HCT116 (cell line): ENCODE data around the gene THEM4. TPM values are rescaled to one million over a fixed set of nuclear protein-coding genes. Genes with fewer than 3 reads are reported as not detected.

Experiments
- ATAC-seq: fragments of 200-7000 bp; cut with Tn5 transposase; 2 replicates; pipeline ENCODE4 v1.9.1; 2020; ENCODE audit warnings: mild to moderate bottlenecking, moderate library complexity
- BruUV-seq: library from RNA; stranded (reverse); fragments of 400-500 nt; replicated peaks from 2 replicates; lab custom pipeline; 2021; lab: Mats Ljungman, UMichigan
- CTCF ChIA-PET: fragments of 300-600 bp; sonication (Branson Sonifier 250); formaldehyde crosslinking; loops from one replicate; lab custom pipeline; 2021; ENCODE audit warnings: antibody characterized with exemption; lab: Charles Lee
- POLR2A ChIA-PET: fragments of 300-600, 350-600 bp; sonication (Branson Sonifier 250); formaldehyde crosslinking; loops from one replicate; lab custom pipeline; 2021; ENCODE audit warnings: antibody characterized with exemption; lab: Charles Lee
- RAD21 ChIA-PET, 2 experiments: fragments of 300-600 bp; sonication (Branson Sonifier 250); formaldehyde crosslinking; loops; one replicate each; lab custom pipeline; 2023; ENCODE audit warnings: low total read pairs in 2 of 2; ENCODE audit not compliant: uncharacterized antibody in 2 of 2, unreplicated experiment in 2 of 2, low non-redundant PET in 1 of 2; lab: Charles Lee
- DNase-seq: peaks from one replicate; pipeline ENCODE4 v3.0.0-alpha.2; 2010; ENCODE audit warnings: low read depth, low spot score
- H2AFZ ChIP-seq: fragments of 200-600 bp; shearing (Covaris generic), sonication (generic); 2 replicates; pipeline ENCODE4 v1.6.1; 2017; ENCODE audit warnings: low read depth, mixed run types, mixed read lengths, antibody characterized with exemption, low read length; ENCODE audit not compliant: poor library complexity, severe bottlenecking
- H3K27ac ChIP-seq: 2 replicates; pipeline ENCODE4 v1.5.1; 2012; ENCODE audit warnings: low read depth, low read length
- H3K27me3 ChIP-seq: fragments of 200-600 bp; sonication (generic); 2 replicates; pipeline ENCODE4 v1.6.1; 2016; ENCODE audit warnings: mixed run types, low read length, mixed read lengths; ENCODE audit not compliant: insufficient read depth
- H3K36me3 ChIP-seq, 2 experiments: fragments of 200-500 bp in 1 of 2; fragments of 200-600 bp in 1 of 2; sonication (Bioruptor generic) in 1 of 2; sonication (generic) in 1 of 2; 2 replicates each; pipeline versions ENCODE4 v1.5.1 to v1.6.1; 2014 to 2016; ENCODE audit warnings: low read length in 2 of 2, inconsistent platforms in 1 of 2, mixed read lengths in 1 of 2, mixed run types in 1 of 2; ENCODE audit not compliant: insufficient read depth in 2 of 2, control insufficient read depth in 1 of 2
- H3K4me1 ChIP-seq, 2 experiments: fragments of 200-600 bp in 1 of 2; sonication (generic) in 1 of 2; 2 replicates each; pipeline versions ENCODE4 v1.5.1 to v1.6.1; 2012 to 2017; ENCODE audit warnings: low read length in 2 of 2, inconsistent platforms in 1 of 2, mild to moderate bottlenecking in 1 of 2, mixed read lengths in 1 of 2, mixed run types in 1 of 2, moderate library complexity in 1 of 2; ENCODE audit not compliant: insufficient read depth in 2 of 2, control insufficient read depth in 1 of 2
- H3K4me2 ChIP-seq: fragments of 200-600 bp; sonication (generic); 2 replicates; pipeline ENCODE4 v1.6.1; 2017; ENCODE audit warnings: mixed run types, low read length, mixed read lengths
- H3K4me3 ChIP-seq, 2 experiments: fragments of 200-600 bp in 1 of 2; sonication (generic) in 1 of 2; replicated peaks in 1 of 2; 2 replicates each; pipeline ENCODE4 v1.5.1; 2011 to 2016; ENCODE audit warnings: low read length in 2 of 2, control low read depth in 1 of 2, low read depth in 1 of 2, mild to moderate bottlenecking in 1 of 2, mixed read lengths in 1 of 2, mixed run types in 1 of 2
- H3K79me2 ChIP-seq: fragments of 200-600 bp; sonication (generic); 2 replicates; pipeline ENCODE4 v1.6.1; 2017; ENCODE audit warnings: mild to moderate bottlenecking, mixed run types, low read length, moderate library complexity, mixed read lengths; ENCODE audit not compliant: insufficient read depth
- H3K9ac ChIP-seq: fragments of 200-600 bp; sonication (generic); 2 replicates; pipeline ENCODE4 v1.6.1; 2016; ENCODE audit warnings: low read length, mixed read lengths
- H3K9me2 ChIP-seq: fragments of 200-600 bp; sonication (generic), shearing (Covaris generic); 2 replicates; pipeline ENCODE4 v1.6.1; 2017; ENCODE audit warnings: mixed run types, mild to moderate bottlenecking, moderate library complexity; ENCODE audit not compliant: insufficient read depth
- H3K9me3 ChIP-seq, 2 experiments: fragments of 200-500 bp in 1 of 2; fragments of 200-600 bp in 1 of 2; sonication (Bioruptor generic) in 1 of 2; sonication (generic) in 1 of 2; 2 replicates each; pipeline ENCODE4 v1.6.1; 2014 to 2017; ENCODE audit warnings: low read length in 2 of 2, mixed read lengths in 2 of 2, inconsistent platforms in 1 of 2, low read depth in 1 of 2, mild to moderate bottlenecking in 1 of 2, mixed run types in 1 of 2, moderate library complexity in 1 of 2; ENCODE audit not compliant: control insufficient read depth in 1 of 2, insufficient read depth in 1 of 2
- H4K20me1 ChIP-seq: fragments of 200-600 bp; sonication (generic), shearing (Covaris generic); 2 replicates; pipeline ENCODE4 v1.6.1; 2017; ENCODE audit warnings: mixed run types, mild to moderate bottlenecking, moderate library complexity; ENCODE audit not compliant: insufficient read depth
- ATF3 ChIP-seq: IDR thresholded peaks from 2 replicates; pipeline ENCODE4 v1.6.1; 2012
- CTCF ChIP-seq, 3 experiments: fragments of 200-600 bp in 1 of 3; sonication (generic) in 1 of 3; IDR thresholded peaks in 2 of 3; conservative IDR thresholded peaks in 1 of 3; 2 replicates each; pipeline ENCODE4 v1.5.1; 2012 to 2017; ENCODE audit warnings: low read depth in 2 of 3, low read length in 2 of 3, antibody characterized with exemption in 1 of 3, borderline replicate concordance in 1 of 3, control low read depth in 1 of 3, mild to moderate bottlenecking in 1 of 3, mixed read lengths in 1 of 3, mixed run types in 1 of 3, moderate library complexity in 1 of 3; ENCODE audit not compliant: insufficient read depth in 1 of 3
- FOSL1 ChIP-seq: IDR thresholded peaks from 2 replicates; pipeline ENCODE4 v1.6.1; 2012; ENCODE audit warnings: low read depth
- POLR2AphosphoS5 ChIP-seq: IDR thresholded peaks from 2 replicates; pipeline ENCODE4 v1.6.1; 2011; ENCODE audit warnings: mild to moderate bottlenecking, low read depth, low read length, moderate library complexity
- REST ChIP-seq: IDR thresholded peaks from 2 replicates; pipeline ENCODE4 v1.6.1; 2012; ENCODE audit warnings: low read depth
- SRF ChIP-seq: IDR thresholded peaks from 2 replicates; pipeline ENCODE4 v1.6.1; 2012; ENCODE audit warnings: low read depth
- intact Hi-C: fragments of 100-400 bp; cut with micrococcal nuclease; formaldehyde crosslinking; loops from 2 replicates; pipeline ENCODE4 v1.10.0; 2022
- total RNA-seq: library from RNA; stranded (reverse); gene quantifications from one replicate; pipeline ENCODE4 v1.2.1, GENCODE V29; 2021; ENCODE audit not compliant: unreplicated experiment

Gene THEM4
- total RNA-seq, 1 experiment from 2014 or later = 17.0 TPM

DNA sequence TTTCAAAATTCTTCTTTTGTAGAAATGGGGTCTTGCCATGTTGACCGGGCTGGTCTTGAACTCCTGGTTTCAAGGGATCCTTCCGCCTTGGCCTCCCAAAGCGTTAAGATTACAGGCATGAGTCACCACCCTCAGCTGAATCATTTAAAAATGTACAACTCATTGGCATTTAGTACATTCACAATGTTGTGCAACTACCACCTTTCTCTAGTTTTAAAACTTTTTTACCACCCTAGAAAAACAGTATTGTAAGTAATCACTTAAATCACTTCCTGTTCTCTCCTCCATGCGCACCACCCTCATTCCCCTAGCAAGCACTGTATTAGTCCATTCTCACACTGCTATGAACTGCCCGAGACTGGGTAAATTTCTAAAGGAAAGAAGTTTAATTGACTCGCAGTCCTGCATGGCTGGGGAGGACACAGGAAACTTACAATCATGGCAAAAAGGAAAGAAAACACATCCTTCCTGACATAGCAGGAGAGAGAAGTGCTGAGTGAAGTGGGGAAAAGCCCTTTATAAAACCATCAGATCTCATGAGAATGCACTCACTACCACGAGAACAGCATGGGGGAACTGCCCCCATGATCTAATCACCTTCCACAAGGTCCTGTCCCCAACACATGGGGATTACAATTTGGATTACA is 41.4 kb downstream of the THEM4 start:
- Histone ChIP-seq H4K20me1 (no peaks in the 10 kb centered on the region), H3K79me2 (no peaks in the 10 kb centered on the region), H3K27me3 (no peaks in the 10 kb centered on the region), H3K9me3 (no peaks in the 10 kb centered on the region), H2AFZ (no peak overlapping the region), H3K9me2 (no peaks in the 10 kb centered on the region), H3K4me1 (peaks cover 0 to 3% of the 10 kb centered on the region in 2 experiments; a peak in 1 of 4 replicates), H3K36me3 (no peaks in the 10 kb centered on the region), H3K4me3 (no peak overlapping the region)
- no peak for ATAC-seq
- CTCF ChIA-PET = no interaction called here
- RAD21 ChIA-PET = no interaction called here
- POLR2A ChIA-PET = no interaction called here
- intact Hi-C loops = no loop called here
- TF ChIP-seq ATF3 = no peak
- no peak for TF ChIP-seq CTCF (IDR thresholded peaks at IDR 0.05 in 2 of 3, conservative IDR thresholded peaks at IDR 0.05 in 1 of 3; ENCODE audit: borderline replicate concordance in 1 of 3, insufficient read depth in 1 of 3, low read depth in 2 of 3, low read length in 2 of 3)
- no peak for TF ChIP-seq POLR2AphosphoS5
- TF ChIP-seq, all 23 proteins: peak for 0
- Histone ChIP-seq H3K9ac (no peak overlapping the region), H3K27ac (no peak overlapping the region), H3K4me2 (no peak overlapping the region)
- no TSS peak for BruUV-seq
- no peak for DNase-seq

DNA sequence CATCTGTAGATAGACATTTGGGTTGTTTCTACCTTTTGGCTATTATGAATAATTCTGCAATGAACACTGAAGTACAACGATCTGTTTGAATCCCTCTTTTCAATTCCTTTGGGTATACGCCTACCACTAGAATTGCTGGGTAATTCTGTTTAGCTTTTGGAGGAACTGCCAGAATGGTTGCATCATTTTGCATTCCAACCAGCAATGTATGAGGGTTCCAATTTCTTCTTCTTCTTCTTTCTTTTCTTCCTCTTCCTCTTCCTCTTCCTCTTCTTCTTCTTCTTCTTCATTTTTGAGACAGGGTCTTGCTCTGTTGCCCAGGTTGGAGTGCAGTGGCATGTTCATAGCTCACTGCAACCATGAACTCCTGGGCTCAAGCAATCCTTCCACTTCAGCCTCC is 42.0 kb downstream of the THEM4 start:
- POLR2A ChIA-PET = no interaction called here
- H3K79me2 ChIP-seq = no peaks in the 10 kb centered on the region
- CTCF ChIA-PET = no interaction called here

More for the DNA sequence above, 42.0 kb downstream of the THEM4 start:
- Histone ChIP-seq H3K27ac (no peak overlapping the region), H2AFZ (no peak overlapping the region), H3K36me3 (no peaks in the 10 kb centered on the region), H4K20me1 (no peaks in the 10 kb centered on the region), H3K9me2 (no peaks in the 10 kb centered on the region), H3K9me3 (no peaks in the 10 kb centered on the region)
- no peak for DNase-seq
- no TSS peak for BruUV-seq
- no peak for TF ChIP-seq REST
- no peak for TF ChIP-seq FOSL1
- TF ChIP-seq SRF = no peak
- TF ChIP-seq, all 23 proteins: peak for 0
- no peak overlapping the region for H3K4me2 ChIP-seq
- RAD21 ChIA-PET = no interaction called here
- H3K27me3 ChIP-seq = no peaks in the 10 kb centered on the region
- no peak overlapping the region for H3K9ac ChIP-seq
- H3K4me3 ChIP-seq = no peak overlapping the region
- intact Hi-C loops = no loop called here
- H3K4me1 ChIP-seq = peaks cover 0 to 3% of the 10 kb centered on the region in 2 experiments; a peak in 1 of 4 replicates
- no peak for ATAC-seq
